ENCODE measurements around the gene RNH1. TPM values are rescaled to one million over a fixed set of nuclear protein-coding genes. Genes with fewer than 3 reads are reported as not detected.

Gene RNH1
- total and polyA plus RNA-seq, 2 of the 8 experiments (the other 6 are each of a cell fraction or from before 2014, with no cell fraction given), result 48.7 to 49.8 TPM

DNA sequence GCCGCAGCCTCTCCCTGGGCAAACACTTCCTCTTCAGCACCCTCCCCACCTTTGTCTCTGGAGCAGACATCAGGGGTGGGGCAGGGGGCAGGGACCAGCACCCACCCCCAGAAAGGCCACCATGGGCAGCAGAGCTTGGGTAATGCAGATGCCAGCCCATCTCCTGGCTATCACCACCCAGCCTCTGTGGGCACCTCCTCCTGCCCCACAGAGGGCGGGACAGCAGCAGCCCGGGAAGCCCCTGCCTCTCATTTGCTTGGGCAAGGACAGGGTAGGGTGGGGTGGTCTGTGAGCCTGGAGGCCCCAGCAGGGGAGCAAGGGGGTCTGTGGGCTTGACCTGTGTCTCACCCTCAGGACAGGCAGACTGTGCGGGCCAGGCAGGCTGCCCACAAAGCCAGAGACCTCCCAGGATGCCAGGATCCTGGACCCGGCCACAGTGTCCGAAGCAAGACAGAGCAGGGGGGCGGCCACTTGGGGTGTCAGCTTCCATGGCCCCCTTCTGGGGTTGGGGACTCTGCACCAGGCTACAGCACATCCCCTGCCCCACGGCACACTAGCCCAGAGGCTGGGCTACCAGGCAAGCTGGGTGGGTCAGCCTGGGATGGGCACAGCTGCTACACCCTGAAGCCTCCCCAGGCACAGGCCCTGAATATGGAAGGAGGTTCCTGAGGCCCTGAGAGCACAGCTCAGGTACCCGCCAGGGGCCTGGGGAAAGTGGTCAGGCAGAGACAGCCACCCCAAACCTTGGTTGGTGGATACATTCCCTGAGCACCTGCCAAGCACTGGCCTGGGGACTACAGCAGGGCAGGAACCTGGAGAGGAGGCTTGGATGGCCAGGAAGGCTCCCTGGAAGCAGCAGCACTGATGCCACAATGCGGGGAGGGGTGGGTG is 4.5 kb downstream of the RNH1 start (continued):
- TF ChIP-seq SRF (IDR thresholded peaks at IDR 0.05; ENCODE audit: low read depth, low read length), result no peak
- no peak for TF ChIP-seq SAP30 (IDR thresholded peaks at IDR 0.05; ENCODE audit: insufficient read depth, insufficient replicate concordance, low read length)

All from H1 (cell line).